OCI-M2 (cell line): ENCODE results near the gene ABCA8.
"Not testable (repeated sequence)": the region's sequence is repeated elsewhere in the genome, so short reads cannot be mapped to it uniquely, and the experiment has no call there.

Experiments
- DNase-seq: peaks from one replicate; lab custom pipeline; 2025; ENCODE audit not compliant: unreplicated experiment; lab: John Stamatoyannopoulos, UW

ABCA8 gene

GRCh38 chr17:68955181-68955841 lies at the start of gene ABCA8:
Gene ABCA8, minus strand, starts transcription at chr17:68955392. Its CDS starts 13,358 bp downstream, at chr17:68942034.
- no peak for DNase-seq

- not testable (repeated sequence) for DNase-seq
These were observed 49.6 kb upstream of the ABCA8 start for GRCh38 chr17:69004759-69005158.

DNA sequence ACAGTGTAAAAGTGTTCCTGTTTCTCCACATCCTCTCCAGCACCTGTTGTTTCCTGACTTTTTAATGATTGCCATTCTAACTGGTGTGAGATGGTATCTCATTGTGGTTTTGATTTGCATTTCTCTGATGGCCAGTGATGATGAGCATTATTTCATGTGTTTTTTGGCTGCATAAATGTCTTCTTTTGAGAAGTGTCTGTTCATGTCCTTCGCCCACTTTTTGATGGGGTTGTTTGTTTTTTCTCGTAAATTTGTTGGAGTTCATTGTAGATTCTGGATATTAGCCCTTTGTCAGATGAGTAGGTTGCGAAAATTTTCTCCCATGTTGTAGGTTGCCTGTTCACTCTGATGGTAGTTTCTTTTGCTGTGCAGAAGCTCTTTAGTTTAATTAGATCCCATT lies 44.6 kb upstream of the ABCA8 start:
- not testable (repeated sequence) for DNase-seq

DNA sequence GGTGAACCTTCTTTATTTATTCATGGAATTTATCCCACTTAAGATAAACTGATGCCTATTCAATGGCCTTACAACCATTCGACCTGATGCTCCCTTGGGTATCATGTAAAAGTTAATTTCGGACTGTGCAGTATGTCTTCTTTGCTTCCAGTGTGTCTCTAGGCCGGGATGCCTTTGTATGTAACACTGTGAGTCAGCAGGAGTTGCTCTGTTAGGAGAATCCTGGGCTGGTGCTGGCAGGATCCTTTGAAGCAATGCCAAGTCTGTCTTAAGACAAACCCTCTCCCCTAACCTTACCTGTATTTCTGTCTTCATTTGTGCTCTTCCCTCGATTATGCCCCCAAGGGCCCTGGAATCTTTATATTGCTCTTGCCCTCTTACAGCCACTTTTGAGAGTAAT lies 37.9 kb upstream of the ABCA8 start:
- no peak for DNase-seq

GRCh38 chr17:68987966-68988365 lies 32.8 kb upstream of the ABCA8 start:
- DNase-seq = no peak

- no peak for DNase-seq
These were observed 26.1 kb upstream of the ABCA8 start for GRCh38 chr17:68981288-68981687.

DNA sequence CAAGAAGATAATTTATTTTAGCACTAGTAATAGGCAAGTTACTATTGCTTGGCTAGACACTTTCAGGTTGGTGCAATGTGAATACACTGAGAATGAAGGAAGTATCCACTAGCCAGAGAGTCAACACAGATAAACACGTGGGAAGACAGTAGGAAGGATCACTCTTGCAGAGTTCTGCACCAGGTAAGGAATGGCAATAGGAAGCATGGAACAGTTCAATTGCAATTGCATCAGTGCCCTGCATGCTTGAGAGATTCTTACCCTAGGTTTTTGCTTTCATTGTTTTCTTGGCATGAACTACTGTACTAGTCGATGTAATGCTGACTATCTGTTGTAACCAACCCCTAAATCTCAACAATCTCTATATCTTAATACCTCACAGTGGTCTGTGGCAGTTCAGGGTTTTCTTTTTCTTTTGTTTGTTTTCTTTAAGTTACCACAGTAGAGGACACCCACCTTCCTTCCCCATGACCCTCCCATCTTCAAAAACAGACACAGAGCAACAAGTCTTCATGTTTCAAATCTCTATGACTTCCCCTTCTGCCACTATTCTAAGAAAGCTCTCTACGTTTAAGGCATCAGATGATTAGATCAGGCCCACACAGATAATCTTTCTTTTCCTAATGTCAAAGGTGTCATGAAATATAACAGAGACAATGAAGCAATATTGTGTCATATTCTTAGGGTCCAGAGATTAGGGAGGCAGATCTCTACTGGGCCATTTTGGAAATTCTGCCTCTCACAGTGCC lies 18.1 kb upstream of the ABCA8 start:
- no peak for DNase-seq

DNA sequence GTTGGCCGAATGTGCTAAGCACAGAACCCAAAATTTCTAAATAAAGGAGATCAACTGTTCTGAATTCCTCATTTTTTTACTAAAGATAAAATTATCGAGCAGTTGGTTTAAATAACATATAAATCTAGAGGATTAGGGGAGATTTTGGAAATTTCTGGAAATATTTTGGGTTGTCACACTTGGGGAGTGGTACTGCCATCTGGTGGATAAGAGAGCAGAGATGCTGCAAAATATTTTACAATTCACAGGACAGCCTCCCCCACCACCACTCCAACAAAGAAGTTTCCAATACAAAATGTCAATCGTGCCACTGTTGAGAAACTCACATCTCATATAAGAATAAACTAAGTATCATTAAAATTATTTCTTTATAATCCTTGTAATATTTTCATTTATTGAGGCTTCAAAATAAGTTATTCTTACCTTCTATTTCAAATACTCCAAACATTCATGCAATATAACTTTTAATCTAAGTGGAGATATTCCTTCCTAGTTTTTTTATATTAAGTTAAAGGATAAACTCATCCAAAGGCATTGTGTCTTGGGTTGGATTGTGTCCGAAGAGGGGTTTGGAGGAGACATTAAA lies 17.0 kb upstream of the ABCA8 start:
- no peak for DNase-seq

GRCh38 chr17:68969101-68969500 lies 13.9 kb upstream of the ABCA8 start:
- no peak for DNase-seq

DNA sequence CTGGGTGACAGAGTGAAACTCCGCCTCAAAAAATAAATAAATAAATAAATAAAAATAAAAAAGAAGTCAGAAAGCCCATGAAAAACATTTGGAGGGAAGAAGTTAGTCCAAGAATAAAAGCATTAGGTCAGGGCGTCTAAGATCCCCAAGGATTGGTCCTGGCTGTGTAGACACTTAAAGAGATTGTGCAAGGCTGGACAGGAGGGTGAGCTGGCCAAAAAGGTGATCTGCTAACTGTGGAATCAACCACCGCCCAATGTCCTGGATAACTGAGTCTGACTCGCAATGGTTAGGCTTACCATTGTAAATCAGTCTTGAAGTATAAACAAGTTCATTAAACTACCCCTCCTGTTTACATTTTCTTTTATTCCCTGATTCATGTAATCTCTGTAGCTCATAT lies 8.8 kb upstream of the ABCA8 start:
- no peak for DNase-seq

DNA sequence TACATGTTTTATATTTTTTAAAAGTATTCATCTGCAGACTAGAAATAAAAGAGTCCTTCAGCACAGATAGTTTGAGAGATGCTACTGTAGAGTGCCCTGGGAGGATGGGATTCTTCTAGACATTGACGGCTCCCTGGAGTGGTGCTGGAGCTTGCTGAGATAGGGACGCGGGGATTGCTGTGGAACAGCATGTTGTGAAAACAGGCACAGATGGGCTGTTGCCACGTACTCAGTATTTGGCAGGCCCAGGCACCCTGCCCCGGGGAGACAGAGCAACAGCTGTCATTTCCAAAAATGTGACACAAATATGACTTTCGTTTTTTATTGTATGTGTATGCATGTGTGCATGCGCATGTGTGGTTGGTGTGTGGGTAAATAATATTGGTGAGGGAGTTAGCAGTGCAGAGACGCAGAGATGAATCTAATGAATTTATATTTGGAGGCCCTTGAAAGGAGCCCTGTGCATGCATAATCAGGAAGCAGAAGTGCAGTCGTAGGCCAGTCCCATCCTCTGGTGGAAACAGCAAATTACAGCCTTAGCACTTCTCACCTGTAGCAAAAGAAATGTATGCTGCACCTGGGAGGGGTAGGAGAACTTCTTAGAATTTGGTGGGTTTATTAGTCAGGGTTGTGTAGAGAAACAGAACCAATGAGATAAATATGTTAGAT lies 6.2 kb upstream of the ABCA8 start:
- DNase-seq = no peak

DNA sequence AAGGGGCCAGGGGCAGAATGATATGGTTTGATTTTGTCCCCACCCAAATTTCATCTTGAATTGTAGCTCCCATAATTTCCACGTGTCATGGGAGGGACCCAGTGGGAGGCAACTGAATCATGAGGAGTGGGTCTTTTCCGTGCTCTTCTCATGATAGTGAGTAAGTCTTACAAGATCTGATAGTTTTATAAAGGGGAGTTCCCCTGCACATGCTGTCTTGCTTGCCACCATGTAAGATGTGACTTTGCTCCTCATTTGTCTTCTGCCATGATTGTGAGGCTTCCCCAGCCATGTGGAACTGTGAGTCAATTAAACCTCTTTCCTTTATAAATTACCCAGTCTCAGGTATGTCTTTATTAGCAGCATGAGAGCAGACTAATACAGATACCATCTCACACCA lies 3.9 kb upstream of the ABCA8 start:
- DNase-seq = not testable (repeated sequence)

DNA sequence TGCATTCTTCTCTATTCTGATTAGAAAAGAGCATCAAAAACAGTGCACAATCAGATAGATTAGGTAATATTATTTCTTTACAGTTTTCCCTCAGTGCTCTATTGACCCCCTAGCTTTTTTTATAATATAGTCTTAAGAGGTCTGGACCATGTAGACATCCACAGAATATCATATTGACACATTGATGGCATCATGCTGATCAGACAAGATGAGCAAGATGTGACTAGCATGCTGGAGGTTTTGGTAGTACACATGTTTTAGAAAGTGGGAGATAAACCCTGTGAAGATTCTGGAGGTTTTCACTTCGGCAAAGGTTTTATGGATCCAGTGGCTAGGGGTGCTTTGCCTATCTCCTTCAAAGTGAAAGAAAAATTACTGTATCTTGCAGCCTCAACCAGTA lies 2.8 kb upstream of the ABCA8 start:
- DNase-seq = no peak

DNA sequence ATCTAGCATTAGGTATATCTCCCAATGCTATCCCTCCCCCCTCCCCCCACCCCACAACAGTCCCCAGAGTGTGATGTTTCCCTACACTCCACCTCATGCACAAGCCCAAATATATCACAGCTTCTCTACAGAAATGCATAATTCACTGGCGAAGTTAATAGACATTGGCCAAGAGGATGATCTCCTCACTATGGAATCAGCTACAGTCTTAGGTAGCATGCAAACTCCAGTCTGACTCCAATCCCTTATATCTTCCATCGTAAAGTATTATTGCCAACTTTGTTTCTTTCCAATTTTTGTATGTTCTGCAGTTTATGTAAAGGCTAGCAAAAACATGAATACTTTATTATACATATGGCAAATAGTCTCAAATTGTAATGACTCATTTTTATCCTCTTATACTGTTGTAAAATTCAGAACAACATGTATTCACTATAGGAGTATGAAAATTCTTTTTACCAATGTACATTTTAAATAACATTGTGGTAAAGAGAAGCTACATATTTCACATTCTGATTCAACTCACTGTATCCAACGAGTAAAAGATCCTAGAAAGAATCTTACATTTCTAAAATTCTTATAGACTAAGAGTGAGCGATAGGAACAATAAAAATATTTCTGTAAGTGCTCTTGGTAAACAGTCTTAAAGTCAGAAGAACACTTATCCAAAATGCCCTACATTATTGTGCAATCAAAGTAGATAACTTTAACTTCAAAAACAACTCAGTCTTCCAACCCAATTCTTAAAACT lies 871 bp downstream of the ABCA8 start:
- no peak for DNase-seq

- DNase-seq = no peak
These were observed 1.7 kb downstream of the ABCA8 start for GRCh38 chr17:68953340-68953997.

GRCh38 chr17:68950725-68951124 lies 4.5 kb downstream of the ABCA8 start:
- DNase-seq = no peak

GRCh38 chr17:68947868-68948267 lies 7.3 kb downstream of the ABCA8 start:
- DNase-seq = not testable (repeated sequence)

- DNase-seq = no peak
These were observed 10.7 kb downstream of the ABCA8 start for GRCh38 chr17:68944435-68945035.

DNA sequence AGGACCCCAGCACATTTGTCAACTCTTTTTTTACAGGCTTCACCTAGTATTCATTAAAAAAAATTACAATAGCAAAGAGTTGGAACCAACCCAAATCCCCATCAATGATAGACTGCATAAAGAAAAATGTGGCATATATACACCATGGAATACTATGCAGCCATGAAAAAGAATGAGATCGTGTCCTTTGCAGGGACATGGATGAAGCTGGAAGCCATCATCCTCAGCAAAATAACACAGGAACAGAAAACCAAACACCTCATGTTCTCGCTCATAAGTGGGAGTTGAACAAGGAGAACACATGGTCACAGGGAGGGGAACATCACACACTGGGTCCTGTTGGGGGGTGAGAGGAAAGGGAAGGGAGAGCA lies 11.4 kb downstream of the ABCA8 start:
- DNase-seq = not testable (repeated sequence)

- no peak for DNase-seq
These were observed 11.9 kb downstream of the ABCA8 start for GRCh38 chr17:68943123-68943811.
